OCI-LY7 (cell line): ENCODE results near the gene TECTA.

Experiments
- EZH2phosphoT487 ChIP-seq: fragments of 200-600 bp; sonication (generic); IDR thresholded peaks from 2 replicates; pipeline ENCODE4 v1.6.1; 2018; ENCODE audit warnings: low read depth, borderline replicate concordance, mild to moderate bottlenecking, mixed run types, antibody characterized with exemption, low read length, moderate library complexity, mixed read lengths
- TF ChIP-seq, protein P1 (sequence below): fragments of 200-600 bp; sonication (generic); conservative IDR thresholded peaks from 2 replicates; pipeline ENCODE4 v1.5.1; 2014; ENCODE audit warnings: mild to moderate bottlenecking, antibody characterized with exemption, low read length, moderate library complexity, mixed read lengths

DNA sequence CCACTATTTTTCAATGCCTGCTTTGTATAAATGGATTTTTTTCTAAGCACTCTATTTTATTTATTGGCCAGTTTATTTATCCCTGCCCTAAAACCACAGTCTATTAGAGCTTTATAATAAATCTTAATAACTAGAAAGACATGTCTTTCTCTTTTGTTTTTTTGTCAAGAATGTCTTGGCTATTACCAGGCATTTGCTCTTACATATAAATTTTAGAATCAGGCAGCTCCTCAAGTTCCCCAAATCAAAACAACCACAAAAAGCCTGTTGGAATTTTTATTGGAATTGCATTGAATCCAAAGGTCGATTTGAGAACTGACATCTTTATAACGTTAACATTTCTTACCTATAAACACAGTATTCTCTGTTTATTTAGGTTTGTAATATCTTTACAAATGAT is 105.8 kb downstream of the TECTA start:
- no peak for TF ChIP-seq EZH2phosphoT487
- TF ChIP-seq, protein P1, sequence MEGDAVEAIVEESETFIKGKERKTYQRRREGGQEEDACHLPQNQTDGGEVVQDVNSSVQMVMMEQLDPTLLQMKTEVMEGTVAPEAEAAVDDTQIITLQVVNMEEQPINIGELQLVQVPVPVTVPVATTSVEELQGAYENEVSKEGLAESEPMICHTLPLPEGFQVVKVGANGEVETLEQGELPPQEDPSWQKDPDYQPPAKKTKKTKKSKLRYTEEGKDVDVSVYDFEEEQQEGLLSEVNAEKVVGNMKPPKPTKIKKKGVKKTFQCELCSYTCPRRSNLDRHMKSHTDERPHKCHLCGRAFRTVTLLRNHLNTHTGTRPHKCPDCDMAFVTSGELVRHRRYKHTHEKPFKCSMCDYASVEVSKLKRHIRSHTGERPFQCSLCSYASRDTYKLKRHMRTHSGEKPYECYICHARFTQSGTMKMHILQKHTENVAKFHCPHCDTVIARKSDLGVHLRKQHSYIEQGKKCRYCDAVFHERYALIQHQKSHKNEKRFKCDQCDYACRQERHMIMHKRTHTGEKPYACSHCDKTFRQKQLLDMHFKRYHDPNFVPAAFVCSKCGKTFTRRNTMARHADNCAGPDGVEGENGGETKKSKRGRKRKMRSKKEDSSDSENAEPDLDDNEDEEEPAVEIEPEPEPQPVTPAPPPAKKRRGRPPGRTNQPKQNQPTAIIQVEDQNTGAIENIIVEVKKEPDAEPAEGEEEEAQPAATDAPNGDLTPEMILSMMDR: no peak
